IMR-90 (cell line): ENCODE measurements around the gene SV2C. TPM values are rescaled to one million over a fixed set of nuclear protein-coding genes. Genes with fewer than 3 reads are reported as not detected.
A peak's percentile ranks its signal among the peaks of the same experiment; 100 is the strongest.

ENCODE experiments used
- ATAC-seq: fragments of 200-7000 bp; cut with Tn5 transposase; 2 replicates; pipeline ENCODE4 v1.9.1; 2020; ENCODE audit warnings: low read depth, mild to moderate bottlenecking, moderate library complexity
- BruUV-seq: library from RNA; stranded (reverse); fragments of 400-500 nt; replicated peaks from 2 replicates; lab custom pipeline; 2021; lab: Mats Ljungman, UMichigan
- CTCF ChIA-PET: fragments of 300-600 bp; formaldehyde crosslinking; extraction: SDS; loops from one replicate; lab custom pipeline; 2021; ENCODE audit warnings: antibody characterized with exemption; lab: Yijun Ruan, JAX
- POLR2A ChIA-PET: fragments of 300-600 bp; sonication (Branson Sonifier 250); formaldehyde crosslinking; loops from one replicate; lab custom pipeline; 2022; ENCODE audit warnings: antibody characterized with exemption; ENCODE audit not compliant: unreplicated experiment; lab: Charles Lee
- DNase-seq: peaks from one replicate; pipeline ENCODE4 v3.0.0; 2013
- H2AFZ ChIP-seq: replicated peaks from 2 replicates; pipeline ENCODE3; 2013; ENCODE audit warnings: low read length, mild to moderate bottlenecking; ENCODE audit not compliant: poor library complexity
- H2AK5ac ChIP-seq: 2 replicates; pipeline ENCODE4 v1.6.1; 2013; ENCODE audit warnings: low read depth, low read length, inconsistent platforms
- H2AK9ac ChIP-seq: replicated peaks from 2 replicates; pipeline ENCODE3; 2013; ENCODE audit warnings: mild to moderate bottlenecking, low read depth, low read length, moderate library complexity; ENCODE audit not compliant: poor library complexity
- H2BK120ac ChIP-seq: 2 replicates; pipeline ENCODE4 v1.6.1; 2013; ENCODE audit warnings: low read depth, low read length, inconsistent platforms
- H2BK15ac ChIP-seq: 3 replicates; pipeline ENCODE4 v1.6.1; 2013; ENCODE audit warnings: low read depth, low read length, inconsistent platforms
- H2BK20ac ChIP-seq: 2 replicates; pipeline ENCODE4 v1.6.1; 2013; ENCODE audit warnings: low read depth, mild to moderate bottlenecking, inconsistent platforms, low read length, moderate library complexity
- H2BK5ac ChIP-seq: 2 replicates; pipeline ENCODE4 v1.6.1; 2013; ENCODE audit warnings: mild to moderate bottlenecking, low read depth, low read length, inconsistent platforms; ENCODE audit not compliant: poor library complexity, severe bottlenecking
- H3K14ac ChIP-seq: replicated peaks from 2 replicates; pipeline ENCODE4 v1.6.1; 2013; ENCODE audit warnings: low read depth, low read length, inconsistent platforms
- H3K18ac ChIP-seq: 2 replicates; pipeline ENCODE4 v1.6.1; 2013; ENCODE audit warnings: low read depth, low read length, control low read depth
- H3K23ac ChIP-seq: 2 replicates; pipeline ENCODE4 v1.6.1; 2013; ENCODE audit warnings: low read depth, low read length, inconsistent platforms
- H3K27ac ChIP-seq: 2 replicates; pipeline ENCODE4 v1.5.1; 2013; ENCODE audit warnings: mild to moderate bottlenecking, control low read depth, low read length; ENCODE audit not compliant: insufficient read depth
- H3K27me3 ChIP-seq: 2 replicates; pipeline ENCODE4 v1.6.1; 2013; ENCODE audit warnings: low read length; ENCODE audit not compliant: control insufficient read depth, insufficient read depth
- H3K36me3 ChIP-seq: 2 replicates; pipeline ENCODE4 v1.6.1; 2013; ENCODE audit warnings: low read length, mixed read lengths; ENCODE audit not compliant: control insufficient read depth, insufficient read depth
- H3K4ac ChIP-seq: 2 replicates; pipeline ENCODE4 v1.6.1; 2013; ENCODE audit warnings: low read depth, low read length, inconsistent platforms
- H3K4me1 ChIP-seq: 2 replicates; pipeline ENCODE4 v1.6.1; 2013; ENCODE audit warnings: low read length, mixed read lengths; ENCODE audit not compliant: control insufficient read depth, insufficient read depth
- H3K4me2 ChIP-seq: 2 replicates; pipeline ENCODE4 v1.6.1; 2013; ENCODE audit warnings: low read depth, mild to moderate bottlenecking, control low read depth, low read length, moderate library complexity
- H3K4me3 ChIP-seq: 2 replicates; pipeline ENCODE4 v1.5.1; 2013; ENCODE audit warnings: low read depth, mild to moderate bottlenecking, control low read depth, low read length, moderate library complexity; ENCODE audit not compliant: insufficient read depth
- H3K56ac ChIP-seq: 2 replicates; pipeline ENCODE4 v1.6.1; 2013; ENCODE audit warnings: low read length, inconsistent platforms; ENCODE audit not compliant: insufficient read depth; ENCODE audit errors: extremely low read depth
- H3K79me1 ChIP-seq, 2 experiments: 2 replicates each; pipeline ENCODE4 v1.6.1; 2013; ENCODE audit warnings: low read length in 2 of 2, inconsistent platforms in 1 of 2, low read depth in 1 of 2
- H3K9ac ChIP-seq: 2 replicates; pipeline ENCODE4 v1.6.1; 2013; ENCODE audit warnings: low read depth, low read length, control low read depth
- H3K9me1 ChIP-seq: 2 replicates; pipeline ENCODE4 v1.6.1; 2013; ENCODE audit warnings: low read length, inconsistent platforms; ENCODE audit not compliant: insufficient read depth
- H3K9me3 ChIP-seq: 2 replicates; pipeline ENCODE4 v1.6.1; 2013; ENCODE audit warnings: low read length; ENCODE audit not compliant: control insufficient read depth, insufficient read depth
- H4K20me1 ChIP-seq: 2 replicates; pipeline ENCODE4 v1.6.1; 2013; ENCODE audit warnings: low read length, inconsistent platforms; ENCODE audit not compliant: insufficient read depth
- H4K5ac ChIP-seq: 2 replicates; pipeline ENCODE4 v1.6.1; 2013; ENCODE audit warnings: mild to moderate bottlenecking, low read depth, low read length, control low read depth
- H4K8ac ChIP-seq, 2 experiments: 2 replicates each; pipeline ENCODE4 v1.6.1; 2013; ENCODE audit warnings: low read depth in 2 of 2, low read length in 2 of 2, control low read depth in 1 of 2, inconsistent platforms in 1 of 2
- H4K91ac ChIP-seq: 2 replicates; pipeline ENCODE4 v1.6.1; 2013; ENCODE audit warnings: low read depth, low read length, inconsistent platforms; ENCODE audit not compliant: insufficient read depth
- MAFK ChIP-seq: IDR thresholded peaks from 2 replicates; pipeline ENCODE4 v1.6.1; 2012; ENCODE audit warnings: low read depth, low read length, improper control_type of control experiment
- RAD21 ChIP-seq: IDR thresholded peaks from 2 replicates; pipeline ENCODE4 v1.6.1; 2012; ENCODE audit warnings: low read length, improper control_type of control experiment
- WGBS, 2 experiments: methylation state at CpG; one replicate each; pipeline versions ENCODE4 v1.1.5 to v1.1.7; 2013; ENCODE audit warnings: missing lambda C conversion rate in 2 of 2; ENCODE audit not compliant: insufficient read length in 1 of 2; ENCODE audit errors: extremely low coverage in 2 of 2; 5-methylcytosine and 5-hydroxymethylcytosine counted together
- dilution Hi-C: fragments of 300-500 bp; cut with HindIII; formaldehyde crosslinking; loops from one replicate; pipeline ENCODE4 v1.14.3; 2018; ENCODE audit warnings: low sequenced_read_pairs; ENCODE audit not compliant: unreplicated experiment
- in situ Hi-C: fragments of 300-500 bp; cut with MboI; formaldehyde crosslinking; loops from 3 replicates; pipeline ENCODE4 v1.14.3; 2019; ENCODE audit warnings: low sequenced_read_pairs, inconsistent platforms, mixed read lengths
- intact Hi-C: fragments of 100-400 bp; cut with micrococcal nuclease; formaldehyde crosslinking; loops from 2 replicates; pipeline ENCODE4 v1.10.0; 2022
- polyA plus RNA-seq, 3 experiments: library from polyadenylated mRNA; depleted of rRNA; stranded (reverse); fragments of >200 nt; gene quantifications; 2 replicates each; pipeline ENCODE4 v1.2.3, GENCODE V29; 2012; ENCODE audit warnings: low replicate concordance in 1 of 3
- total RNA-seq: library from RNA; depleted of rRNA; stranded (reverse); fragments of >200 nt; gene quantifications from 2 replicates; pipeline ENCODE4 v1.2.3, GENCODE V29; 2012

SV2C gene
- total and polyA plus RNA-seq, 2 of the 4 experiments (the other 2 are of a cell fraction): not detected

GRCh38 chr5:76292620-76293322, 209.6 kb downstream of the SV2C start:
- Histone ChIP-seq H2BK15ac (no peak overlapping the region), H2BK120ac (no peak overlapping the region), H3K4me3 (no peak overlapping the region), H3K79me1 (no peaks in the 10 kb centered on the region), H2BK5ac (no peak overlapping the region), H2AK5ac (no peak overlapping the region), H3K9ac (no peak overlapping the region), H4K91ac (no peak overlapping the region), H4K8ac (no peak overlapping the region), H3K9me3 (no peaks in the 10 kb centered on the region), H3K56ac (no peak overlapping the region), H3K23ac (no peak overlapping the region), H2BK20ac (no peak overlapping the region), H3K14ac (no peak overlapping the region), H3K4me1 (no peaks in the 10 kb centered on the region), H3K4ac (no peak overlapping the region), H4K5ac (no peak overlapping the region), H4K20me1 (no peaks in the 10 kb centered on the region), H2AK9ac (no peak overlapping the region), H3K36me3 (no peaks in the 10 kb centered on the region), H3K27ac (no peak overlapping the region), H3K9me1 (no peaks in the 10 kb centered on the region), H3K4me2 (no peak overlapping the region), H3K27me3 (no peaks in the 10 kb centered on the region; the same call in 1 of the 2 replicates), H2AFZ (no peak overlapping the region), H3K18ac (no peak overlapping the region)
- ChIA-PET POLR2A (no interaction called here), CTCF (interaction anchor here (0.6 kb wide), 1 partner anchor 18 kb away, joined by 3 read pairs; no protein-coding TSS in a partner anchor)
- dilution Hi-C loops (no loop called here), in situ Hi-C loops (no loop called here), intact Hi-C loops (no loop called here)
- WGBS, 2 experiments: no CpG with 5 or more reads among the region's 2 CpGs
- no peak for DNase-seq
- ATAC-seq: no peak
- no TSS peak for BruUV-seq
- TF ChIP-seq RAD21 (no peak), MAFK (0 out of 2 replicates have a peak, but pooled peaks have one; percentile 35)
